WTC11 (cell line): ENCODE measurements around the gene TAF4.

ENCODE experiments used
- CTCF ChIP-seq: fragments of 200-600 bp; IDR thresholded peaks from 2 replicates; pipeline ENCODE4 v1.8.0; 2022; ENCODE audit warnings: antibody characterized with exemption
- ESRRA ChIP-seq: sonication (generic); formaldehyde crosslinking; IDR thresholded peaks from 2 replicates; pipeline ENCODE4 v1.8.1; 2022; ENCODE audit warnings: mild to moderate bottlenecking, missing genetic modification reagents, borderline replicate concordance
- GABPB1 ChIP-seq: sonication (generic); formaldehyde crosslinking; IDR thresholded peaks from 2 replicates; pipeline ENCODE4 v1.8.1; 2023; ENCODE audit warnings: mild to moderate bottlenecking, missing genetic modification reagents
- RORB ChIP-seq: fragments of 250-450 bp; sonication (Bioruptor Pico); IDR thresholded peaks from 2 replicates; pipeline ENCODE4 v1.9.0; 2021; ENCODE audit warnings: mild to moderate bottlenecking
- USF1 ChIP-seq: sonication (generic); formaldehyde crosslinking; IDR thresholded peaks from 2 replicates; pipeline ENCODE4 v1.8.0; 2022; ENCODE audit warnings: mild to moderate bottlenecking, missing genetic modification reagents
- ZNF232 ChIP-seq: sonication (generic); formaldehyde crosslinking; IDR thresholded peaks from 2 replicates; pipeline ENCODE4 v1.8.0; 2022; ENCODE audit warnings: mild to moderate bottlenecking, missing genetic modification reagents
- TF ChIP-seq, protein P1 (sequence below): sonication (generic); formaldehyde crosslinking; IDR thresholded peaks from 2 replicates; pipeline ENCODE4 v1.8.1; 2023; ENCODE audit warnings: mild to moderate bottlenecking, missing genetic modification reagents, moderate library complexity
- TF ChIP-seq, protein P2 (sequence below): sonication (generic); formaldehyde crosslinking; IDR thresholded peaks from 2 replicates; pipeline ENCODE4 v1.8.1; 2023; ENCODE audit warnings: mild to moderate bottlenecking, missing genetic modification reagents, moderate library complexity
- TF ChIP-seq, protein P3 (sequence below): sonication (generic); formaldehyde crosslinking; IDR thresholded peaks from 2 replicates; pipeline ENCODE4 v1.8.1; 2022; ENCODE audit warnings: mild to moderate bottlenecking, missing genetic modification reagents, moderate library complexity, borderline replicate concordance
- TF ChIP-seq, protein P4 (sequence below): sonication (generic); formaldehyde crosslinking; IDR thresholded peaks from 2 replicates; pipeline ENCODE4 v1.8.1; 2022; ENCODE audit warnings: missing genetic modification reagents, borderline replicate concordance

- TF ChIP-seq CTCF (no peak), USF1 (CRISPR knock-in tag) (no peak), RORB (CRISPR knock-in tag) (no peak), ZNF232 (CRISPR knock-in tag) (no peak), GABPB1 (CRISPR knock-in tag) (no peak), ESRRA (CRISPR knock-in tag) (no peak)
- TF ChIP-seq, protein P1, sequence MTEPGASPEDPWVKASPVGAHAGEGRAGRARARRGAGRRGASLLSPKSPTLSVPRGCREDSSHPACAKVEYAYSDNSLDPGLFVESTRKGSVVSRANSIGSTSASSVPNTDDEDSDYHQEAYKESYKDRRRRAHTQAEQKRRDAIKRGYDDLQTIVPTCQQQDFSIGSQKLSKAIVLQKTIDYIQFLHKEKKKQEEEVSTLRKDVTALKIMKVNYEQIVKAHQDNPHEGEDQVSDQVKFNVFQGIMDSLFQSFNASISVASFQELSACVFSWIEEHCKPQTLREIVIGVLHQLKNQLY (CRISPR knock-in tag) = no peak
- TF ChIP-seq, protein P2, sequence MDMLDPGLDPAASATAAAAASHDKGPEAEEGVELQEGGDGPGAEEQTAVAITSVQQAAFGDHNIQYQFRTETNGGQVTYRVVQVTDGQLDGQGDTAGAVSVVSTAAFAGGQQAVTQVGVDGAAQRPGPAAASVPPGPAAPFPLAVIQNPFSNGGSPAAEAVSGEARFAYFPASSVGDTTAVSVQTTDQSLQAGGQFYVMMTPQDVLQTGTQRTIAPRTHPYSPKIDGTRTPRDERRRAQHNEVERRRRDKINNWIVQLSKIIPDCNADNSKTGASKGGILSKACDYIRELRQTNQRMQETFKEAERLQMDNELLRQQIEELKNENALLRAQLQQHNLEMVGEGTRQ = no peak
- TF ChIP-seq, protein P3, sequence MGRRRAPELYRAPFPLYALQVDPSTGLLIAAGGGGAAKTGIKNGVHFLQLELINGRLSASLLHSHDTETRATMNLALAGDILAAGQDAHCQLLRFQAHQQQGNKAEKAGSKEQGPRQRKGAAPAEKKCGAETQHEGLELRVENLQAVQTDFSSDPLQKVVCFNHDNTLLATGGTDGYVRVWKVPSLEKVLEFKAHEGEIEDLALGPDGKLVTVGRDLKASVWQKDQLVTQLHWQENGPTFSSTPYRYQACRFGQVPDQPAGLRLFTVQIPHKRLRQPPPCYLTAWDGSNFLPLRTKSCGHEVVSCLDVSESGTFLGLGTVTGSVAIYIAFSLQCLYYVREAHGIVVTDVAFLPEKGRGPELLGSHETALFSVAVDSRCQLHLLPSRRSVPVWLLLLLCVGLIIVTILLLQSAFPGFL (CRISPR knock-in tag) = no peak
- TF ChIP-seq, protein P4, sequence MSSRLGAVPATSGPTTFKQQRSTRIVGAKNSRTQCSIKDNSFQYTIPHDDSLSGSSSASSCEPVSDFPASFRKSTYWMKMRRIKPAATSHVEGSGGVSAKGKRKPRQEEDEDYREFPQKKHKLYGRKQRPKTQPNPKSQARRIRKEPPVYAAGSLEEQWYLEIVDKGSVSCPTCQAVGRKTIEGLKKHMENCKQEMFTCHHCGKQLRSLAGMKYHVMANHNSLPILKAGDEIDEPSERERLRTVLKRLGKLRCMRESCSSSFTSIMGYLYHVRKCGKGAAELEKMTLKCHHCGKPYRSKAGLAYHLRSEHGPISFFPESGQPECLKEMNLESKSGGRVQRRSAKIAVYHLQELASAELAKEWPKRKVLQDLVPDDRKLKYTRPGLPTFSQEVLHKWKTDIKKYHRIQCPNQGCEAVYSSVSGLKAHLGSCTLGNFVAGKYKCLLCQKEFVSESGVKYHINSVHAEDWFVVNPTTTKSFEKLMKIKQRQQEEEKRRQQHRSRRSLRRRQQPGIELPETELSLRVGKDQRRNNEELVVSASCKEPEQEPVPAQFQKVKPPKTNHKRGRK (CRISPR knock-in tag) = no peak
These were observed 131.5 kb downstream of the TAF4 start for GRCh38 chr20:61933951-61934715.
